CD14-positive monocyte (primary cell): ENCODE data around the gene TPRG1. TPM values are rescaled to one million over a fixed set of nuclear protein-coding genes. Genes with fewer than 3 reads are reported as not detected.

Experiments used
- DNase-seq, 3 donors: peaks; one replicate each; pipeline ENCODE4 v3.0.0-alpha.2; 2011 to 2022
- H2AFZ ChIP-seq: 2 replicates; pipeline ENCODE4 v1.6.0; 2012; ENCODE audit warnings: mild to moderate bottlenecking, low read depth, low read length, inconsistent platforms; ENCODE audit not compliant: insufficient read depth, poor library complexity, severe bottlenecking
- H3K27ac ChIP-seq, 2 donors: 1 replicate in 1 of 2; 2 replicates in 1 of 2; pipeline ENCODE4 v1.5.1; 2012 to 2013; ENCODE audit warnings: low read length in 2 of 2, control low read depth in 1 of 2, inconsistent platforms in 1 of 2, low read depth in 1 of 2, mild to moderate bottlenecking in 1 of 2
- H3K27me3 ChIP-seq, 2 donors: one replicate each; pipeline versions ENCODE4 v1.6.0 to v1.6.1; 2011 to 2013; ENCODE audit warnings: low read length in 2 of 2; ENCODE audit not compliant: control insufficient read depth in 2 of 2, insufficient read depth in 2 of 2
- H3K36me3 ChIP-seq, 2 donors: replicated peaks in 1 of 2; 1 replicate in 1 of 2; 2 replicates in 1 of 2; pipeline versions ENCODE4 v1.5.1 to v1.6.1; 2012 to 2013; ENCODE audit warnings: low read length in 2 of 2, control low read depth in 1 of 2, inconsistent platforms in 1 of 2, mild to moderate bottlenecking in 1 of 2; ENCODE audit not compliant: insufficient read depth in 2 of 2, control insufficient read depth in 1 of 2
- H3K4me1 ChIP-seq, 2 donors: 1 replicate in 1 of 2; 2 replicates in 1 of 2; pipeline versions ENCODE4 v1.5.1 to v1.6.1; 2012 to 2013; ENCODE audit warnings: low read length in 2 of 2, control low read depth in 1 of 2, inconsistent platforms in 1 of 2, mild to moderate bottlenecking in 1 of 2, moderate library complexity in 1 of 2; ENCODE audit not compliant: insufficient read depth in 2 of 2, control insufficient read depth in 1 of 2
- H3K4me2 ChIP-seq: replicated peaks from 2 replicates; pipeline ENCODE3; 2012; ENCODE audit warnings: low read length, moderate library complexity, mild to moderate bottlenecking; ENCODE audit not compliant: poor library complexity, severe bottlenecking; ENCODE audit errors: extremely low read depth
- H3K4me3 ChIP-seq, 3 experiments: fragments of 200-600 bp in 1 of 3; sonication (generic) in 1 of 3; replicated peaks in 1 of 3; 1 replicate in 2 of 3; 2 replicates in 1 of 3; pipeline ENCODE4 v1.5.1; 2011 to 2013; ENCODE audit warnings: low read length in 3 of 3, mild to moderate bottlenecking in 3 of 3, control low read depth in 2 of 3, low read depth in 2 of 3, inconsistent platforms in 1 of 3, moderate library complexity in 1 of 3
- H3K79me2 ChIP-seq: 2 replicates; pipeline ENCODE4 v1.6.0; 2012; ENCODE audit warnings: mild to moderate bottlenecking, control low read depth, inconsistent platforms, low read length, moderate library complexity; ENCODE audit not compliant: insufficient read depth
- H3K9ac ChIP-seq: 2 replicates; pipeline ENCODE4 v1.6.0; 2017; ENCODE audit warnings: low read length, mild to moderate bottlenecking; ENCODE audit not compliant: insufficient read depth, poor library complexity, severe bottlenecking
- H3K9me3 ChIP-seq, 2 donors: replicated peaks in 1 of 2; 1 replicate in 1 of 2; 2 replicates in 1 of 2; pipeline versions ENCODE4 v1.5.1 to v1.6.1; 2012 to 2013; ENCODE audit warnings: low read length in 2 of 2, control low read depth in 1 of 2; ENCODE audit not compliant: control insufficient read depth in 1 of 2, insufficient read depth in 1 of 2
- H4K20me1 ChIP-seq: 2 replicates; pipeline ENCODE4 v1.6.0; 2012; ENCODE audit warnings: mild to moderate bottlenecking, low read length, control low read depth, moderate library complexity; ENCODE audit not compliant: insufficient read depth
- H3K27ac Mint-ChIP-seq, 7 donors: one replicate each; pipeline ENCODE4 v1.8.0; 2020; ENCODE audit warnings: mild to moderate bottlenecking in 7 of 7, mixed read lengths in 7 of 7, moderate library complexity in 6 of 7, inconsistent platforms in 2 of 7
- H3K27me3 Mint-ChIP-seq, 3 donors: one replicate each; pipeline ENCODE4 v1.8.0; 2021 to 2022; ENCODE audit warnings: low read depth in 3 of 3, mild to moderate bottlenecking in 3 of 3, mixed read lengths in 3 of 3, moderate library complexity in 3 of 3, inconsistent platforms in 1 of 3
- H3K36me3 Mint-ChIP-seq, 2 donors: one replicate each; pipeline ENCODE4 v1.8.0; 2020; ENCODE audit warnings: mixed read lengths in 2 of 2, inconsistent platforms in 1 of 2, mild to moderate bottlenecking in 1 of 2
- H3K4me1 Mint-ChIP-seq: one replicate; pipeline ENCODE4 v1.8.0; 2020; ENCODE audit warnings: mild to moderate bottlenecking, mixed read lengths
- H3K4me3 Mint-ChIP-seq, 2 donors: one replicate each; pipeline ENCODE4 v1.8.0; 2020; ENCODE audit warnings: mild to moderate bottlenecking in 2 of 2, mixed read lengths in 2 of 2, moderate library complexity in 1 of 2
- H3K9me3 Mint-ChIP-seq, 7 donors: one replicate each; pipeline ENCODE4 v1.8.0; 2020 to 2022; ENCODE audit warnings: mixed read lengths in 7 of 7, mild to moderate bottlenecking in 6 of 7, moderate library complexity in 6 of 7, inconsistent platforms in 2 of 7
- CTCF ChIP-seq: fragments of 200-600 bp; IDR thresholded peaks from one replicate; pipeline ENCODE4 v1.8.0; 2022; ENCODE audit warnings: antibody characterized with exemption, mild to moderate bottlenecking
- WGBS: methylation state at CpG from one replicate; pipeline ENCODE4 v1.1.5; 2013; ENCODE audit warnings: missing lambda C conversion rate; ENCODE audit not compliant: insufficient coverage; 5-methylcytosine and 5-hydroxymethylcytosine counted together
- intact Hi-C, 2 donors: fragments of 100-400 bp; cut with micrococcal nuclease; formaldehyde crosslinking; loops; one replicate each; pipeline versions ENCODE4 v1.15.0 to v1.15.1; 2023
- polyA plus RNA-seq, 3 donors: library from polyadenylated mRNA; depleted of rRNA in 1 of 3; unstranded in 2 of 3; stranded (reverse) in 1 of 3; fragments of 300-500 nt in 2 of 3; fragments of >200 nt in 1 of 3; fragmentation: Illumina TruSeq in 2 of 3; gene quantifications; 1 replicate in 2 of 3; 2 replicates in 1 of 3; pipeline ENCODE4 v1.2.3, GENCODE V29; 2012 to 2021

TPRG1 gene
- polyA plus RNA-seq, 3 donors: 0.14 to 1.7 (median 0.55) TPM

- Mint-ChIP-seq H3K36me3 (no peaks in the 10 kb centered on the region), H3K4me3 (no peak overlapping the region), H3K27me3 (peaks cover 0 to 9% (median 3%) of the 10 kb centered on the region in 3 donors)
Measured at GRCh38 chr3:189239616-189240015, 67.8 kb downstream of the TPRG1 start.

GRCh38 chr3:189249987-189250386, 78.2 kb downstream of the TPRG1 start:
- no peaks in the 10 kb centered on the region for H3K27me3 ChIP-seq
- H3K9me3 Mint-ChIP-seq: peaks cover 0 to 5% (median 3%) of the 10 kb centered on the region in 7 donors
- H3K9me3 ChIP-seq: no peaks in the 10 kb centered on the region
- H3K27me3 Mint-ChIP-seq: peaks cover 0 to 1% (median 0%) of the 10 kb centered on the region in 3 donors
- no peak overlapping the region for H2AFZ ChIP-seq
- WGBS: no CpG with 5 or more reads among the region's 1 CpG
- no peaks in the 10 kb centered on the region for H3K36me3 Mint-ChIP-seq
- no peak overlapping the region for H3K4me3 Mint-ChIP-seq
- DNase-seq: no peak
- no peak overlapping the region for H3K27ac Mint-ChIP-seq
- no peaks in the 10 kb centered on the region for H3K4me1 Mint-ChIP-seq
- no peak for TF ChIP-seq CTCF
- H3K27ac ChIP-seq: no peak overlapping the region
- H3K4me2 ChIP-seq: no peak overlapping the region
- H3K9ac ChIP-seq: no peak overlapping the region
- H3K36me3 ChIP-seq: no peaks in the 10 kb centered on the region
- no peaks in the 10 kb centered on the region for H3K4me1 ChIP-seq
- H3K4me3 ChIP-seq: no peak overlapping the region
- intact Hi-C loops: no loop called here
- H4K20me1 ChIP-seq: no peaks in the 10 kb centered on the region
- H3K79me2 ChIP-seq: no peaks in the 10 kb centered on the region

More at GRCh38 chr3:189239616-189240015, 67.8 kb downstream of the TPRG1 start:
- intact Hi-C loops: no loop called here
- WGBS: 100% methylated on average over 1 of the region's 5 CpGs
- Mint-ChIP-seq H3K4me1 (peaks cover 4% of the 10 kb centered on the region), H3K9me3 (peaks cover 5 to 12% (median 8%) of the 10 kb centered on the region in 7 donors), H3K27ac (no peak overlapping the region)
- DNase-seq: no peak
- H3K9me3 ChIP-seq: no peaks in the 10 kb centered on the region
- H3K9ac ChIP-seq: no peak overlapping the region
- H2AFZ ChIP-seq: no peak overlapping the region
- H3K4me1 ChIP-seq: no peaks in the 10 kb centered on the region
- H3K79me2 ChIP-seq: no peaks in the 10 kb centered on the region
- H3K36me3 ChIP-seq: no peaks in the 10 kb centered on the region
- H3K4me2 ChIP-seq: no peak overlapping the region
- no peak overlapping the region for H3K27ac ChIP-seq
- H3K4me3 ChIP-seq: no peak overlapping the region
- H3K27me3 ChIP-seq: no peaks in the 10 kb centered on the region
- H4K20me1 ChIP-seq: no peaks in the 10 kb centered on the region
- no peak for TF ChIP-seq CTCF
